ENCODE measurements around the gene PRR33.
"Not testable (repeated sequence)": the region's sequence is repeated elsewhere in the genome, so short reads cannot be mapped to it uniquely, and the experiment has no call there.

PRR33 gene

GRCh38 chr11:1889224-1889930 lies 2.3 kb downstream of the PRR33 start:
- TF ChIP-seq CTCF (IDR thresholded peaks at IDR 0.05; ENCODE audit: low read depth, low read length): no peak
- H3K4me3 ChIP-seq (ENCODE audit: low read depth, low read length): no peak overlapping the region

- no peak for TF ChIP-seq CTCF (IDR thresholded peaks at IDR 0.05; ENCODE audit: low read depth, low read length)
- no peak overlapping the region for H3K4me3 ChIP-seq (ENCODE audit: low read depth, low read length)
These were observed 2.9 kb downstream of the PRR33 start for GRCh38 chr11:1888811-1889210.

- no peak overlapping the region for H3K4me3 ChIP-seq (ENCODE audit: low read depth, low read length)
- no peak for TF ChIP-seq CTCF (IDR thresholded peaks at IDR 0.05; ENCODE audit: low read depth, low read length)
These were observed 3.3 kb downstream of the PRR33 start for GRCh38 chr11:1888347-1888753.

GRCh38 chr11:1887451-1888346 lies 4.0 kb downstream of the PRR33 start:
- no peak for TF ChIP-seq CTCF (IDR thresholded peaks at IDR 0.05; ENCODE audit: low read depth, low read length)
- no peak overlapping the region for H3K4me3 ChIP-seq (ENCODE audit: low read depth, low read length)

GRCh38 chr11:1886551-1886950 lies 5.1 kb downstream of the PRR33 start:
- H3K4me3 ChIP-seq (ENCODE audit: low read depth, low read length): not testable (repeated sequence)

- no peak overlapping the region for H3K4me3 ChIP-seq (ENCODE audit: low read depth, low read length)
- no peak for TF ChIP-seq CTCF (IDR thresholded peaks at IDR 0.05; ENCODE audit: low read depth, low read length)
These were observed 7.4 kb downstream of the PRR33 start for GRCh38 chr11:1884303-1884700.

GRCh38 chr11:1883346-1884302 lies 8.1 kb downstream of the PRR33 start:
- no peak for TF ChIP-seq CTCF (IDR thresholded peaks at IDR 0.05; ENCODE audit: low read depth, low read length)
- no peak overlapping the region for H3K4me3 ChIP-seq (ENCODE audit: low read depth, low read length)
